GM18861 (cell line): Measurements from ENCODE around the gene TMEM144.
"Not testable (repeated sequence)": the region's sequence is repeated elsewhere in the genome, so short reads cannot be mapped to it uniquely, and the experiment has no call there.

ENCODE experiments used
- ATAC-seq: cut with Tn5 transposase; IDR thresholded peaks from one replicate; pipeline ENCODE4 v1.9.1; 2021; ENCODE audit not compliant: unreplicated experiment

The TMEM144 gene

DNA sequence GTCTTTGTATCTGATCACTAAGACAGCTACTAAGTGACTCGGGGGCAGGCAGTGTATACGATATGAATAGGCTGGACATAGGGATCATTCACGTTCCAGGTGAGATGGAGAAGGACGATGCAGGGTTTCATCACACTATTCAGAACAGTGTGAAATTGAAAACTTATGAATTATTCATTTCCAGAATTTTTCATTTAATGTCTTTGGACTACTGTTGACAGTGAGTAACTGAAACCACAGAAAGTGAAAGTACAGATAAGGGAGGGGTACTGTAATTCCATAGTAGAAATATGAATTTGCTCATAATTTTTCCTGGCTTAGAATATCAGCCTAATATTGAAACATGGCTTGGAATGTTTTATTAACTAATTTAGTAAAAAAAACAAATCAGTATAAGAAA lies 24.4 kb downstream of the TMEM144 start:
- ATAC-seq = no peak

DNA sequence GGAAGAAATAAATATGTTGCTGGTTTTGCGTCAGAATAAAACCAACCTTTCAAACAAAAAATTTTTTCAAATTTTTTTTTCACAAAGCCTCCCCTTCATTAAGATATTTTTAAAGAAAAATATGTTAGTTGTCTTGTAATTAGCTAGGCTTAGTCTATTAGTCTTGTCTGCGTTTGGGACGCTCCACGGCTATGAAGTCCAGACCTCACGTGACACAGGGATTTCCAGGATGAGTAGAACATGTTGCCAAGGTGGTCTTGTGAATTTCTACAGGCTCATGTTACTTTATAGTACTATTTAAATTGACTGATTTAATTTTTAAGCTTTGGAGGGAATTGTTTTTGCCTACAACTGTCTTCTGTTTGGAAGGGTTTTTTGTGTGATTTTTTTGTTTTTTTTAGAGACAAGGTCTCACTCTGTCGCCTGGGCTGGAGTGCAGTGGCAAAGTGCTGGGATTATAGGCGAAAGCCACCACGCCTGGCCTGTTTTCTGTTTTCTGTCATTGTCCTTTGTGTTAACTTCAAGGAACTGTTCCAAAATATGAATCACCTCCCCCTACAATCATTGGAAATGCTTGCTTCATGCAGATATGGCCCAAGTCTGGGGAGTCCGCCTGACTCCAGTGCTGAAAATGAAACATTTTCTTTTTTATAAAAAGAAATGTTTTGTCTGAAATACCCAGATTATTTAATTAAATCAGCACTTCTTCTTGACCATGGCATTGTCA lies 26.2 kb downstream of the TMEM144 start:
- no peak for ATAC-seq

DNA sequence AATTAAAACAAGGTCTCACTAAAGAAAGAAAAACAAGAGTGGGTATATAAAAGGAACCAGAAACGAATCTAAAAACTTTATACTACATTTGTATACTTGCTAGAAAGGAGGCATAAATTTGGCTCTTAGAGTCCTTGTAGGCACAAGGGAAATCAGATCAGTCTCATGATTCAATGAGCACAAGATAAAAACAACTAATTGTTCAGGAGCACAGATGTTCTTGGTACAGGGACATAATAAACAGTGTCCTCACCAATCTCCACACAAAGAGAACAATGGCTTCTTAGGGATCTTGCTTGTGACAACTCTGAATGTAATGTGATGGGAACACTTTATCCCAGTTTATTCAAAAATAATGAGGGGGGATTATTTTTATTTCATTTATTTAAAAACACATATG lies 28.3 kb downstream of the TMEM144 start:
- no peak for ATAC-seq

DNA sequence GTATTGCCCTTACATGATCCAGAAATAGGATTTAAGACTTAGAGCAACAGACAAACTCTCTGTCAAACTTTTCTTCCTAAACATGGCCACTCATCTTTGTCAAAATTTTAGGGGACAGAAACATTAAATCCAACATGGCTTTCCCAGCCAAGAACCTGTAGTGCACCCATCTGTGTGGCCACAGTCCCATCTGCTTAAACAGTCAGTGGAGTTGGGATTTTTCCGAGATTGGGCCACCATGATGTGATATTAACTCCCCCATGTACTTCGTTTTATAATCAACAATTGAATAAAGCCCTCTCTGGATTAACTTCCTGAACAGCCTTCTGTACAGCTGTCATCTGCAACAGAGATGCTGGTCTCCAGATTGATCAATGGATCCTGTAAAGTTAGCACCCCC lies 28.9 kb downstream of the TMEM144 start:
- no peak for ATAC-seq

DNA sequence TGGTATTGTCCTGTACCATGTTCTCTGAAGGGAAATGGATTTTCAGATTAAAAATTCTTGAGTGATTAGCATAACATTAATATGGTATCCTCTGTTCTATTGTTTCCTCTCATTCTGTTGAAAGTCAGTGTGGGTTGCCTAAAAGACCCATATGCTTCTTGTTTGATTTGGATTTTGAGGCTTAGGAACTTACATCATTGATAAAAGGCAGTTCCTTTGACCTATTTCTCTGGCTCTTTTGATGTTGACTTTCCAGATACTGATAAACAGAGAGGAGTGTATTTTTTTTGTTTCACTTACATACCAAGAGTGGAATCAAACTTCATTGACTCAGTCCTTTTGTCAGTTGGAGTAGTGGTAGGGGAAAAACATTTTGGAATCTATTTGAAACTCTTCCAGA lies 32.8 kb downstream of the TMEM144 start:
- ATAC-seq = no peak

DNA sequence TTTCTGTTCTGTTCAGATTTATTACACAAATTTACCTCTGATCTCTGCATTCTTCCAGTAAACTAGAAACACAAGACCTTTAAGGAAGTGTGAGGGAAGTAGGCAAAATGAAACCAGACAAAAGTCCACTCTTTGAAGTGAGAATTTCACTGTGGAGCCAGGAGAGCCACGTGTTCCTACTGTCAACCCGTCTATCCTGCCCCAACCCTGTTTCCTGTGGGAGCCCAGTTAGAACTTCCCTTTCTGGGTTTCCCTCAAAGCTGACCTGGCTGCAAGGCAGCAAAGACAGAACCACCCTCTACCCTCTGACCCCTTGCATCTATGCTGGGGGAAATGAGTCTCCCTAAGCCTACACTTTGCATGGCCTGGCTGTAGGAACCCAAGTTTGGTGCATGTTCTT lies 40.0 kb downstream of the TMEM144 start:
- ATAC-seq = no peak

DNA sequence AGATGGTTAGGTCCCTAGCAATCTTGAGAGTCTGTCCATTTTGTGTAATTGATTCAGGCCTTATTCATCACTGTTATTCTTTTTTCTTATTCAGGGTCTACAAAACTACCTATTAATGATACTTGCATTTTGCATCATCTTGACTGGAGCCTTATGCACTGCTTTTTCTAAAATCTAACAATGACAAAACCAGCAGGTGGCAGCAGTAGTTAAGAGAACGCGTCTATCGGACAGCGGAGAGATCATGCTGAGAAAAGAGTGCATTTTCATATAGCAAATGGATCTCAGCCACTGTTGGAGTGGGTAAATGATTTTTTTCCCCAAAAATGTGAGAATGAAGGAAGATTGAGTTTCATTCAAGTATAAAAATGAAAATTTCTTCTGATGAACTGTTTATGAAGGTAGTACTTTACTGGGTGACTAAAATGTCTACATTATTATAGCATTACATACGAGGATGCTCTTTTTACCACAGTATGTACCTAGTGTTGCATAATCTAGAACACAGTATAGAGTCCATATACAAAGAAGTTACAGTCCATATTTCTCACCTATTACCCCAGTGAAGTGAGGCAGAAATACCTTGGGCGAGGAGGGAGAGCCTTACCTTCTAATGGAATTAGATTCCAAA lies 43.2 kb downstream of the TMEM144 start:
- peak; percentile 77 for ATAC-seq

DNA sequence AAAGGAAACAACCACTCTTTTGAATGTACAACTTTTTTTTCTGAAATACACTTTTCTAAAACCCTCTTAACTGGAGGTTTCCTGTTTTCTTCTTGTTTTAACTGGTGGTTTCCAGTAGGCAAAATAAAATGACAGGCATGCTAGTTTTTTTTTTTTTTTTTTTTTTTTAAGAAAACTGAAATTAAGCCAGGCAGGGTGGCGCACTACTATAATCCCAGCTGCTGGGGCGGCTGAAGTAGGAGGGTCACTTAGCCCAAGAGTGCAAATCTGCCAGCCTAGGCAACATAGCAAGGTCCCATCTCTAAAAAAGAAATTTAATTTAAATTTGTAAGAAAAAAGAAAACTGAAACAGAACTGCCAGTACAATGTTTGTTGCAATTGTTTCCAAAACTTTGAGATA lies 44.0 kb downstream of the TMEM144 start:
- ATAC-seq = no peak

DNA sequence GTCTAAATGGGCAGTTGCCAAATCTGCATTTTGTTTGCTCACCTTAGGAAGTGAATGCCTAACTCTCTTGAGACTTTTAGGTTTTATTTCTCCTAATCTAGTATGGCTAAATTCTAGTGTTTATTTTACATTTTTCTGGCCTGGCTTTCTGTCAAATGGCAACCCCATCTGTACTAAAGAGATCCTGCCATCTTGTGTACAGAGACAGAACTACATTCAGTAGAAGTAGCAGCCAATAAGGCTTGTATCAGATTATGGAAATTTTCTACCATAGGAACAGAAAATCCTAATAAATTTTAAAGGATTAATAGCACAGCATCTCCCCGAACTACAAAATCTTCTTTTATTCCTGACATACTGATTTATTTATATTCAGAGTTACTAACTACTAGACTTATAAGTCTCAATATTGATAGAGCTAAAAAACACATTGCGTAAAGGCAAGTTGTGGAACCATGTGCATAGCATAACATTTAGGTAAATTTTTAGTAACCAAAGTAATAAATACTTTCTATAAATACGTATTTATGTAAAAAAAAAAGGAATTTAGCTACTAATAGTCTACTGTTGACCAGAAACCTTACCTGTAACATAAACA lies 45.5 kb downstream of the TMEM144 start:
- ATAC-seq = peak; percentile 64

DNA sequence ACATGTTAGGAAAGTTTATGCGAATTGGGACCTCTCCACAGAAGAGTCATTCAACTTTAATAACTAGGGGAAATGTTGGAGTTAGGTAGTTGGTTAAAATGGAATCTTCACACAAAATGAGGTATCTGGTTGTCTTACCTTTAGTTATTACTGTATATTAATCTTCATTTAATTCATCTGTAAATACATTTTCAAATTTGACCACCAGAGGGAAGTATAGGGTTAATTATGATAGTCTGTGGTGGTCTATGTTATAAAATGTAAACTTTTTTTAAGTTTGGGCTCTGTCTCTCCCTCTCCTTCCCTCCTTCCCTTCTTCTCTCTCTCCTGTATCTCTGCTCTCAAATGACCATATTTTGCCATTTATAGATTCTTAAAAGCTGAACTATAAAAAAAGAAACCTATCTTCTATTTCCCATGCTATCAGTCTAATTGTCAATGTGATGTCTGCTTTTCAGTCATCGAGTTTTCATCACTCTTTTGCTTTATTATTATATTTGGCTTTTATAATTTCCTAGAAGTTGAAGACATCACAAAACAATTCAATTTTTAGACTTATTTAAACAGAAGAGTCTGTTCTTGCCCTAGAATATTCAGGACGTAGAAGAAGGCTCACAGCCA lies 49.8 kb downstream of the TMEM144 start:
- ATAC-seq = no peak

DNA sequence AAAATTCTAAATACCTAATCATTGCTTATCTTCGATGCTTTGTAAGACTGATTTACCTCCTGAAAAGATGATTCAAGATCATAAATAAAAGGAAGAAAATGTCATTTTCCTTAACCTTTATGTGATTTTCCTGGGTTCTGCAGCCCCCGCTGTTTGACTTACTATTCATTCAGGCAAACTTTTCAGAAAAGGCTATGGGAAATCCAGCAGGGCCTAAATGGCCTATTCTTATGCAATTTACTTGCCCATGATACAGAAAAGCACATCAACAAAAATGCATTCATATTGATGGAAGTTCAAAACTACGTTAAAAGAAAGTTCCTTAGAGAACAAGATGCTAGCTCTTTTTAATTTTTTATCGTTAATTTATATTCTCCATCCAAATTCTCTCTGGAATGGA lies 51.2 kb downstream of the TMEM144 start:
- no peak for ATAC-seq

DNA sequence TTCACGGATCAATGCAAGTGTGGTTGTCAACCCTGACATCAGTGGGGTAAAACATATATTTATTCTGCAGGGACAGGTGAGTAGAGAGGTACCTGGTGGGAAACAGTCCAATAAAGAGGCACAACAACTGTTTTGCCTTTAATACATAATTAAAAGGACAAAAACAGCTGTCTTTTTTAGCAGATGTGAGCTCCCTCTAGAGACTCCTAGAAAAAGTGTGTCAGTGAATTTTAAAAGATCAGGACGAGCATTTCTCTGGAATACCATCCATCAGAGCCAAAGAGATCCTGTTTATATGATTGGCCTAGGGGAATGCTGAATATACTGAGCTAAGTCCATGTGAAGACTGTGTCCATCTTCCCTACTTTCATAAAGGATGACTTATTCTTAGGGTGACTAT lies 58.3 kb downstream of the TMEM144 start:
- no peak for ATAC-seq

DNA sequence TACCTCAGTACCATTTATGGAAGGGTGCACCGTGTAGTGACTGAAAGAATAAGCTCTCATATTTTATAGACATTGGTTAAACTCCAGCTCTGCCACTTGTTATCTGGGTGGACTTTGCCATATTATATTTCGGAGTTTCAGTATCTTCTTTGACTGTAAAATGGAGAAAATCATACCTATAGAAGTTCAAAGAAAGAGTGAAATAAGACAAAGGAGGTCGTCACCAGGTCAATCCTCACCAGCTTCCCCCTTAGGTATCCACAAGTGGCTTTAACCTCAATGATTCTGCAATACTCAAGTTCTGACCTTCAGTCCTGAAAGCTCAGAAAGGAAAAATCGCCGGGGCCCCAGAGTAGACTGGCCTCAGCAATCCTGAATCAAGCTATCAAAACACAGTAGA lies 64.3 kb downstream of the TMEM144 start:
- no peak for ATAC-seq

DNA sequence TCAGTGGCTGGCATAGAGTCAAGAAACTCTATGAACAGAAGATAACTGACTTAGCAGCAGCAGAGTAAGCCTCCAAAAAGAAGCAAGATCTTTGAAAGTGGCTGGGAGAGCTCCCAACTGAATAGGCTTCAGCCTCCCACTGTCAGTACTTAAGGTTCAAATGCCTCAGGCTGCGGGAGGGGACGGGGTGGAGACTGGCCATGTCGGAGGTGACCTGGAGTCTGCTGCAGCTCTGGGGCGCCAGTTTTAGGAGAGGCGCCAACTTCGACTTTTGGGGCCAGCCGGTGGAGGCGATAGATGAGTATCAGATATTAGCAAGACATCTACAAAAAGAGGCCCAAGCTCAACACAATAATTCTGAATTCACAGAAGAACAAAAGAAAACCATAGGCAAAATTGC lies 67.3 kb downstream of the TMEM144 start:
- ATAC-seq = no peak

DNA sequence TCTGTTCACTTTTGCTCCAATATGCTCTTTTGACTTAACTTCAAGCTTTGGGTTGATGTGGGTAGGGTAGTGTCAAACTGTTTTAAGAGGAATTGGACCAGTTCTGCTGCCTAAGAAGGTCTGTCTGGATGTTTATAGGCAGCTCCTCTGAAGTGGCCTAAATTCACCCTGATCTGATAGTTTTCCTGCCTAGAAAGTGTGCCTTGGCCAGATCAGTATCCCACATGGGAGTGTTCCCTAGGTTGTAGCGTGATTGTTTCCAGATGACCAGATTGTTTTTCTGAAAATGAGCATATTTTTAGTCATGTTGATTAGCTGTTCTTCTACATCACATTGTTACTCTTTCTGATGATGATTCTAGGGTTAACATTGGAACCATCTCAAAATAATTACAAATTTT lies 68.8 kb downstream of the TMEM144 start:
- not testable (repeated sequence) for ATAC-seq

DNA sequence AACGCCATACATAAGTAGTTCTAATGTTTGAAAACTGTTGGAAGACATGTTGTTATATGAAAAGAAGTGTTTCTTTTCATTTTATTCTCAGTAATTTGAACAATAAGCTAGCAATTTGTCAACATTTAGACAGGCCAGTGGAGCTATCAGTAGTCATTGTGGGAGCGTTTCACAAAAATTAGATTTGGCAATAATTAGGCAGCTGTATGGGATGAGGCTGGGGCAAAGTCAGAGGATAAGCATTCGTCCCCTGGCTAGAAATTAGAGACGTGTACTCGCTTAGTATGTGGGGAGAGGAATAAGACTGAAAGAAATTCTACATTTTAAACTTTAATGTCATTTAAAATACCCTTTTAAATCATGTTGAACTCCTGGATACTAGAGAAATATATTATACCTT lies 70.6 kb downstream of the TMEM144 start:
- ATAC-seq = no peak

DNA sequence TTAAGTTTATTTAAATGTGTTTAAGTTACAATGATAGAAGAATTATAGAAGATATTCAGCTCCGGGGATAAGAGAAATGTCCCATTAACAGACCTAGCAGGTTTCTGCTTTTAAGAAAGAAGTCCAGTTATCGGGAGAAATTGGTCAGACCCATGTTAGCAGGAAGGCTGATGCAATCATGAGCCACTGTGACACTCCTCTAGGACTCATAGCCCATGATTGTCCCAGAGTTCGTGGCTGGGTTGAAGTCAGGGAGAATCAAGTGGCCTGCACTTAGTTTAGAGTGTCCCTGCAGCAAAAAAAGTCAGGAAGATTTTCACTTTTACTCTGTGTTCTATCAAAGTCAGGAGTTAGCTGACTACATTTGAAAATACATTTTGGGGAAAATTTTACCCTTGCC lies 72.0 kb downstream of the TMEM144 start:
- no peak for ATAC-seq

DNA sequence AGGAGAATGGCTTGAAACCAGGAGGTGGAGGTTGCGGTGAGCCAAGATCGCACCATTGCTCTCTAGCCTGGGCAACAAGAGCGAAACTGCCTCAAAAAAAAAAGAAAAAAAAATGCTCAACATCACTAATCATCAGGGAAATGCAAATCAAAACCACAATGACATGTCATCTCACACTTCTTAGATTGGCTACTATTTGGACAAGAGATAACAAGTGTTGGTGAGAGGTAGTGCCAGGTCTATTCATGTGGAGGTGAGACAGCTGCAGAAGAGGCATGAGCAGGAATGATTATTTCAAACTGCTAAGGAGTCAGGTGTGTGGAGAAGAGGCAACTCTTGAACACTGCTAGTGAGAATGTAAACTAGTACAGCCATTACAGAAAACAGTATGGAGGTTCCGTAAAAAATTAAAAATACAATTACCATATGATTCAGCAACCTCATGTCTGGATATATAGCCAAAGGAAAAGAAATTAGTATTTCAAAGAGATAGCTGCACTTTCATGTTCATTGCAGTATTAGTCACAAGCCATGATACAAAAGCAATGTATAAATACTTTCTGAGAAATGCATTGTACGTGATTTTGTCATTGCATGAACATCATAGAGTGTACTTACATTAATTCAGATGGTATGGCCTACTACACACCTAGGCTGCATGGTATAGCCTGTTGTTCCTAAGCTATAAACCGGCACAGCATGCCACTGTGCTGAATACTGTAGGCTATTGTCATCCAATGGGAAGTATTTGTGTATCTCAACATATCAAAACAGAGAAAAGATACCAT lies 75.3 kb downstream of the TMEM144 start:
- ATAC-seq = no peak

DNA sequence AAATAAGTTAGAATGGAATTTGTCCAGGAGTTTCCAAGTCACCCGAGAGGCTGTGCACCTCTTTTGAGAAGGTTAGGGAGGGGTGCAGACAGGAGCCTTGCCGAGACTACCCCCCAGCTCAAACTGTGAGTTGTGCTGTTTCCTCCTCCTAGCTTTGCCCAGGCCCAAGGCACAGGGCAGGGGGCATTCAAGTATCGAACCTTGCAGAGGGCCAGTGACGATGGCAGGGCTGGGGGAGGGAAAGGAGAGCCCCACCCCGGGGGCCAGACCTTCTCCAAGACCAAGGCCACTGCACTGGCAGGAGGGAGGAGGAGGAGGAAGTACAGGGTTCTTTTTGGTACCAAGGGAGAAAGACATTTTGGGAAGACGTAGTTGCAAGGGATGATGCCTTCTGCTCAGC lies 80.6 kb downstream of the TMEM144 start:
- ATAC-seq = no peak

DNA sequence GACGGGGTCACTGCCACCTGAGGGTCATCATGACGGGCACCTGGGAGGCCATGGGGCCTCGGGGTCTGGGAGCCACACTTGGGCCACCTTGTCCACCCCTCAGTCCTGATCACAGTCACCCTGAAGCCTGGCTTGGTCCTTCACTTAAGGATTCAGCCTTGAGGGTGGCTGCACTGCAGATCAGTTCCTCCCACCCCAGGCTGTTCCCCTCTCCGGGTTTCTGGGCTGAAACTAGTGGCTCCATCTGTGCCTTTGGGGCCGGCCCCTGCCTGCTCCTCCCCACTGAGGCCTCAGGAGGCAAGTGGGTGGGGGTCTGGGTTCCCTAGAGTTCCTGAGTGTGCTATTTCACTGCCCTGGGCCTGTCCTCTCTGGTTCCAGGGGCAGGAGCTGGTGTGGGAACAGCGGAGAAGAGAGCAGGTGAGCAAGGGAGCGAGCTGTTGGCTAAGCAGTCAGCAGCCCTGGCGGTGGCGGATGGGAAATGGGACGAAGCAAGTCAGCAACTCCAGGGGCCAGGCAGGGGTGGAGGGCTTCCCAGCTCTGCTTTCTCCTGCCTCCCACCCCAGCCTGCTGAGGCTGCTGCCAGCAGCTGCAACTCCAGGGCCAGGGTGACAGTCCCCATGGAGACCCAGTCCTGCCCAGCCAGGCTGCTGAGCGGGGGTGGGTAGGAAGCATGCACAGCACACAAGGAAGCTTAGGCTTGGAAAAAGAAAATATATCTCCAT lies 81.2 kb downstream of the TMEM144 start:
- ATAC-seq = no peak

DNA sequence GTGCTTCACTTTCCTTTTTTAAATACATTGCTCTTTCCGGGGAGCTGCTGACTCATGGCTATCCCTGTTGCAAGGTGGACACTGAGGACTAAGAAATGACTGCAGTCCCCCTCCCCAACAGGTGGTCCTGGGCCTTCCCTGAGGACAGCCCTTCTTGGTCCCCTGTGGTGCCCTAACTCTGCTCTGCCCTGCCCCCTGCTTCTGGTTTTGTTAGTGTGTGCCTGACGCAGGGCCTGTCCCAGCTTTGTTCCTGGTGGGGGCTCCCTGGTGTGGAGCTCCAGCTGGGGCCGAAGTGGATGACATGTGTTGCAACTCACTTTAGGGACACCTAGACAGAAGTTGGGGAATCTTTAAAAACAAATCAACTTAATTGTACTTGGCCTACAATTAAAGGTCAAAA lies 81.9 kb downstream of the TMEM144 start:
- no peak for ATAC-seq
